ENCODE results near the gene TTLL1. TPM values are rescaled to one million over a fixed set of nuclear protein-coding genes. Genes with fewer than 3 reads are reported as not detected.

The TTLL1 gene
- total RNA-seq, 1 experiment from 2014 or later: 4.3 TPM

GRCh38 chr22:43038325-43038724 lies 50.9 kb downstream of the TTLL1 start:
- Histone ChIP-seq H3K79me2 (ENCODE audit: insufficient read depth, low read length) (no peaks in the 10 kb centered on the region), H3K27ac (ENCODE audit: low read depth, low read length) (no peak overlapping the region), H4K20me1 (ENCODE audit: insufficient read depth) (no peaks in the 10 kb centered on the region), H2AFZ (ENCODE audit: low read depth, low read length, poor library complexity, severe bottlenecking) (no peak overlapping the region), H3K4me3 (replicated peaks in 1 of 2; ENCODE audit: low read depth in 1 of 2, low read length in 2 of 2) (no peak overlapping the region), H3K9ac (ENCODE audit: low read length) (no peak overlapping the region), H3K36me3 (ENCODE audit: control insufficient read depth in 1 of 2, insufficient read depth in 2 of 2, low read length in 2 of 2) (no peaks in the 10 kb centered on the region), H3K4me2 (ENCODE audit: low read length) (no peak overlapping the region), H3K9me3 (ENCODE audit: control insufficient read depth in 1 of 2, insufficient read depth in 1 of 2, low read depth in 1 of 2, low read length in 2 of 2) (no peaks in the 10 kb centered on the region), H3K4me1 (ENCODE audit: control insufficient read depth in 1 of 2, insufficient read depth in 2 of 2, low read length in 2 of 2) (peaks cover 2 to 14% of the 10 kb centered on the region in 2 experiments; a peak in 1 of 4 replicates), H3K9me2 (ENCODE audit: insufficient read depth) (no peaks in the 10 kb centered on the region), H3K27me3 (ENCODE audit: insufficient read depth, low read length) (no peaks in the 10 kb centered on the region)
- no peak for TF ChIP-seq SP1 (IDR thresholded peaks at IDR 0.05; ENCODE audit: low read depth)
- ChIA-PET POLR2A (no interaction called here), RAD21 (ENCODE audit: low non-redundant PET in 1 of 2, low total read pairs in 2 of 2, uncharacterized antibody in 2 of 2, unreplicated experiment in 2 of 2) (no interaction called here), CTCF (no interaction called here)
- intact Hi-C loops (cut with micrococcal nuclease): no loop called here
- DNase-seq (ENCODE audit: low read depth, low spot score) (no peak), ATAC-seq (no peak)
- no TSS peak for BruUV-seq (replicated peaks)

DNA sequence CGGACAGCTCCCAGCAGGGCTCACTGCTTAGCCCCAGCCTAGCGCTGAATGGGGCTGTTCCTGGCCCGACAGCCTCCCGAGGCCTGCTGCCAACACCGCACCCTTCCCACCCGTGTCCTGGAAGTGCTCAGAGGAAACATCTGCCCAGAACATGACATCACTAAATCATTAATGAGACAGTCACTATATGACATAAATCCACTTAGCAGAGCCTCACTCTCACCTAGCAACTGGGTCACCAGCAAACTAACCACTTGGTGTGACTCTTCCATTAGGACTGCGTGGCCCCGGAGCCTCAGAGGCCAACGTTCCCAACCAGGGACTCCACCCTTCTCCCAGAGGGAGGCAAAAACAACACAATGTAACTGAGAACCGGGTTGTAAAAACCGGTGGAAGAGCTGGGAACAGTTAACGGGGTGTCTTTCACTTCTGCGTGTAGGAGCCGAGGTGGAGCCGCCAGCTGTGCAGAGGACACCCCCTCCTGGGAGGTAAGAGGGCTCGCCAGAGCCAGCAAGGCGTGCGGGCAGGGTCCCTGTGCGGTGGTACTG lies 52.8 kb downstream of the TTLL1 start:
- H3K4me2 ChIP-seq (ENCODE audit: low read length): no peak overlapping the region
- BruUV-seq (replicated peaks): no TSS peak
- POLR2A ChIA-PET: no interaction called here

More for the DNA sequence above, 52.8 kb downstream of the TTLL1 start:
- no peaks in the 10 kb centered on the region for H3K9me2 ChIP-seq (ENCODE audit: insufficient read depth)
- ChIA-PET CTCF (no interaction called here), RAD21 (ENCODE audit: low non-redundant PET in 1 of 2, low total read pairs in 2 of 2, uncharacterized antibody in 2 of 2, unreplicated experiment in 2 of 2) (no interaction called here)
- no peak overlapping the region for H3K27ac ChIP-seq (ENCODE audit: low read depth, low read length)
- ATAC-seq (no peak), DNase-seq (ENCODE audit: low read depth, low spot score) (no peak)
- H3K9ac ChIP-seq (ENCODE audit: low read length): no peak overlapping the region
- H2AFZ ChIP-seq (ENCODE audit: low read depth, low read length, poor library complexity, severe bottlenecking): no peak overlapping the region
- H3K36me3 ChIP-seq (ENCODE audit: control insufficient read depth in 1 of 2, insufficient read depth in 2 of 2, low read length in 2 of 2): no peaks in the 10 kb centered on the region
- no peaks in the 10 kb centered on the region for H3K27me3 ChIP-seq (ENCODE audit: insufficient read depth, low read length)
- H3K4me3 ChIP-seq (replicated peaks in 1 of 2; ENCODE audit: low read depth in 1 of 2, low read length in 2 of 2): no peak overlapping the region
- H3K4me1 ChIP-seq (ENCODE audit: control insufficient read depth in 1 of 2, insufficient read depth in 2 of 2, low read length in 2 of 2): peaks cover 9 to 19% of the 10 kb centered on the region in 2 experiments
- H3K79me2 ChIP-seq (ENCODE audit: insufficient read depth, low read length): no peaks in the 10 kb centered on the region
- no peaks in the 10 kb centered on the region for H4K20me1 ChIP-seq (ENCODE audit: insufficient read depth)
- no peak for TF ChIP-seq FOSL1 (IDR thresholded peaks at IDR 0.05; ENCODE audit: low read depth)
- no peak for TF ChIP-seq CEBPB (IDR thresholded peaks at IDR 0.05; ENCODE audit: low read depth)
- no peak for TF ChIP-seq CBX3 (IDR thresholded peaks at IDR 0.05; ENCODE audit: low read depth)
- TF ChIP-seq YY1 (IDR thresholded peaks at IDR 0.05; ENCODE audit: extremely low read depth, insufficient replicate concordance, low read depth, low read length): no peak
- TF ChIP-seq JUND (IDR thresholded peaks at IDR 0.05): no peak
- TF ChIP-seq SIN3A (IDR thresholded peaks at IDR 0.05; ENCODE audit: low read depth): no peak
- no peak for TF ChIP-seq ELF1 (IDR thresholded peaks at IDR 0.05; ENCODE audit: borderline replicate concordance, low read depth)
- TF ChIP-seq POLR2A (IDR thresholded peaks at IDR 0.05; ENCODE audit: borderline replicate concordance, extremely low read depth, insufficient read depth, insufficient read length): no peak
- TF ChIP-seq, protein P1, sequence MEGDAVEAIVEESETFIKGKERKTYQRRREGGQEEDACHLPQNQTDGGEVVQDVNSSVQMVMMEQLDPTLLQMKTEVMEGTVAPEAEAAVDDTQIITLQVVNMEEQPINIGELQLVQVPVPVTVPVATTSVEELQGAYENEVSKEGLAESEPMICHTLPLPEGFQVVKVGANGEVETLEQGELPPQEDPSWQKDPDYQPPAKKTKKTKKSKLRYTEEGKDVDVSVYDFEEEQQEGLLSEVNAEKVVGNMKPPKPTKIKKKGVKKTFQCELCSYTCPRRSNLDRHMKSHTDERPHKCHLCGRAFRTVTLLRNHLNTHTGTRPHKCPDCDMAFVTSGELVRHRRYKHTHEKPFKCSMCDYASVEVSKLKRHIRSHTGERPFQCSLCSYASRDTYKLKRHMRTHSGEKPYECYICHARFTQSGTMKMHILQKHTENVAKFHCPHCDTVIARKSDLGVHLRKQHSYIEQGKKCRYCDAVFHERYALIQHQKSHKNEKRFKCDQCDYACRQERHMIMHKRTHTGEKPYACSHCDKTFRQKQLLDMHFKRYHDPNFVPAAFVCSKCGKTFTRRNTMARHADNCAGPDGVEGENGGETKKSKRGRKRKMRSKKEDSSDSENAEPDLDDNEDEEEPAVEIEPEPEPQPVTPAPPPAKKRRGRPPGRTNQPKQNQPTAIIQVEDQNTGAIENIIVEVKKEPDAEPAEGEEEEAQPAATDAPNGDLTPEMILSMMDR (IDR thresholded peaks at IDR 0.05 in 2 of 3, conservative IDR thresholded peaks at IDR 0.05 in 1 of 3; ENCODE audit: borderline replicate concordance in 1 of 3, insufficient read depth in 1 of 3, low read depth in 2 of 3, low read length in 2 of 3): no peak
- TF ChIP-seq, protein P2, sequence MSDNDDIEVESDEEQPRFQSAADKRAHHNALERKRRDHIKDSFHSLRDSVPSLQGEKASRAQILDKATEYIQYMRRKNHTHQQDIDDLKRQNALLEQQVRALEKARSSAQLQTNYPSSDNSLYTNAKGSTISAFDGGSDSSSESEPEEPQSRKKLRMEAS (IDR thresholded peaks at IDR 0.05): no peak
- TF ChIP-seq ATF3 (IDR thresholded peaks at IDR 0.05): no peak
- no peak for TF ChIP-seq EZH2phosphoT487 (IDR thresholded peaks at IDR 0.05; ENCODE audit: borderline replicate concordance)
- no peak for TF ChIP-seq ZNF274 (IDR thresholded peaks at IDR 0.05; ENCODE audit: low read depth, low read length)
- no peak for TF ChIP-seq EGR1 (IDR thresholded peaks at IDR 0.05; ENCODE audit: low read depth)
- TF ChIP-seq TCF7L2 (IDR thresholded peaks at IDR 0.05; ENCODE audit: borderline replicate concordance, extremely low read depth, insufficient read depth, insufficient read length): no peak
- TF ChIP-seq, protein P3, sequence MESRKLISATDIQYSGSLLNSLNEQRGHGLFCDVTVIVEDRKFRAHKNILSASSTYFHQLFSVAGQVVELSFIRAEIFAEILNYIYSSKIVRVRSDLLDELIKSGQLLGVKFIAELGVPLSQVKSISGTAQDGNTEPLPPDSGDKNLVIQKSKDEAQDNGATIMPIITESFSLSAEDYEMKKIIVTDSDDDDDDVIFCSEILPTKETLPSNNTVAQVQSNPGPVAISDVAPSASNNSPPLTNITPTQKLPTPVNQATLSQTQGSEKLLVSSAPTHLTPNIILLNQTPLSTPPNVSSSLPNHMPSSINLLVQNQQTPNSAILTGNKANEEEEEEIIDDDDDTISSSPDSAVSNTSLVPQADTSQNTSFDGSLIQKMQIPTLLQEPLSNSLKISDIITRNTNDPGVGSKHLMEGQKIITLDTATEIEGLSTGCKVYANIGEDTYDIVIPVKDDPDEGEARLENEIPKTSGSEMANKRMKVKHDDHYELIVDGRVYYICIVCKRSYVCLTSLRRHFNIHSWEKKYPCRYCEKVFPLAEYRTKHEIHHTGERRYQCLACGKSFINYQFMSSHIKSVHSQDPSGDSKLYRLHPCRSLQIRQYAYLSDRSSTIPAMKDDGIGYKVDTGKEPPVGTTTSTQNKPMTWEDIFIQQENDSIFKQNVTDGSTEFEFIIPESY (IDR thresholded peaks at IDR 0.05; ENCODE audit: extremely low read depth, insufficient replicate concordance, low read length): no peak
- no peak for TF ChIP-seq ZFX (IDR thresholded peaks at IDR 0.05)
- no peak for TF ChIP-seq EZH2 (IDR thresholded peaks at IDR 0.05)
- intact Hi-C loops (cut with micrococcal nuclease): no loop called here
- H3K9me3 ChIP-seq (ENCODE audit: control insufficient read depth in 1 of 2, insufficient read depth in 1 of 2, low read depth in 1 of 2, low read length in 2 of 2): no peaks in the 10 kb centered on the region
